Astrocyte of the cerebellum (primary cell): ENCODE measurements around the gene ZNF212.
A peak's percentile ranks its signal among the peaks of the same experiment; 100 is the strongest.
"Not testable (repeated sequence)": the region's sequence is repeated elsewhere in the genome, so short reads cannot be mapped to it uniquely, and the experiment has no call there.

ENCODE experiments used
- DNase-seq: peaks from one replicate; pipeline ENCODE4 v3.0.0-alpha.2; 2011; ENCODE audit warnings: low read depth
- H3K4me3 ChIP-seq: 2 replicates; pipeline ENCODE4 v1.5.1; 2011; ENCODE audit warnings: mild to moderate bottlenecking, low read depth, low read length, moderate library complexity
- CTCF ChIP-seq: IDR thresholded peaks from 2 replicates; pipeline ENCODE4 v1.5.1; 2012; ENCODE audit warnings: low read length, low read depth, moderate library complexity, mild to moderate bottlenecking; ENCODE audit errors: missing control alignments
- in situ Hi-C: cut with HindIII; loops from 2 replicates; pipeline ENCODE4 v1.10.0; 2017; ENCODE audit warnings: low sequenced_read_pairs

ZNF212 gene

GRCh38 chr7:149240637-149241036 is 1.2 kb downstream of the ZNF212 start:
- no peak for TF ChIP-seq CTCF
- in situ Hi-C loops = no loop called here
- DNase-seq = no peak
- peak overlapping the region; percentile 98 for H3K4me3 ChIP-seq

- no peak for TF ChIP-seq CTCF
- no peak for DNase-seq
- H3K4me3 ChIP-seq = no peak overlapping the region
- in situ Hi-C loops = no loop called here
These were observed 2.2 kb downstream of the ZNF212 start for GRCh38 chr7:149241696-149242095.

GRCh38 chr7:149245244-149245643 is 5.8 kb downstream of the ZNF212 start:
- no peak for DNase-seq
- in situ Hi-C loops = no loop called here
- no peak overlapping the region for H3K4me3 ChIP-seq
- no peak for TF ChIP-seq CTCF

GRCh38 chr7:149245744-149246143 is 6.3 kb downstream of the ZNF212 start:
- no peak overlapping the region for H3K4me3 ChIP-seq
- no peak for TF ChIP-seq CTCF
- no peak for DNase-seq
- in situ Hi-C loops = no loop called here

- no peak for TF ChIP-seq CTCF
- in situ Hi-C loops = no loop called here
- H3K4me3 ChIP-seq = no peak overlapping the region
- no peak for DNase-seq
These were observed 9.3 kb downstream of the ZNF212 start for GRCh38 chr7:149248777-149249176.

GRCh38 chr7:149250151-149250550 is 10.7 kb downstream of the ZNF212 start:
- DNase-seq, in situ Hi-C loops, H3K4me3 ChIP-seq: not testable (repeated sequence)

- in situ Hi-C loops, DNase-seq, H3K4me3 ChIP-seq: not testable (repeated sequence)
These were observed 12.1 kb downstream of the ZNF212 start for GRCh38 chr7:149251518-149251917.

- no peak for DNase-seq
- H3K4me3 ChIP-seq = no peak overlapping the region
- TF ChIP-seq CTCF = no peak
- in situ Hi-C loops = no loop called here
These were observed 12.9 kb downstream of the ZNF212 start for GRCh38 chr7:149252378-149252777.
